ENCODE data around the gene UBE2G1. TPM values are rescaled to one million over a fixed set of nuclear protein-coding genes. Genes with fewer than 3 reads are reported as not detected.
"Not testable (repeated sequence)": the region's sequence is repeated elsewhere in the genome, so short reads cannot be mapped to it uniquely, and the experiment has no call there.

Gene UBE2G1
- total and polyA plus RNA-seq, 11 donors, result 19.4 to 125 (median 94.7) TPM

GRCh38 chr17:4262703-4263102 lies 103.8 kb downstream of the UBE2G1 start:
- H3K4me3 ChIP-seq, result peak overlapping the region; percentile 83 to 99 (median 97)
- peaks cover 0 to 27% (median 0%) of the 10 kb centered on the region in 9 donors for H3K36me3 ChIP-seq
- DNase-seq (no peak), ATAC-seq (no peak)
- intact Hi-C loops (cut with DNase I), result loop anchor here in 5 of 10 donors (5.0 to 10.0 kb wide), 5 partner anchors 35 to 102 kb away; partner anchors contain the start of gene UBE2G1 (in 1 of the 5)
- no peaks in the 10 kb centered on the region for H3K27me3 ChIP-seq
- H3K9me3 ChIP-seq, result peaks cover 0 to 22% (median 10%) of the 10 kb centered on the region in 12 donors
- H3K4me1 ChIP-seq, result peaks cover 0 to 34% (median 19%) of the 10 kb centered on the region in 12 donors
- TF ChIP-seq CTCF (IDR thresholded peaks at IDR 0.05) (no peak), POLR2A (IDR thresholded peaks at IDR 0.05) (no peak)
- WGBS, 4 donors, result 28 to 49% (median 47%) methylated on average over 5 to 8 of the region's 8 CpGs
- peak overlapping the region in 11 of 12 donors; percentile 79 to 95 (median 91) for H3K27ac ChIP-seq

GRCh38 chr17:4261452-4261851 lies 105.0 kb downstream of the UBE2G1 start:
- Histone ChIP-seq H3K4me1 (peaks cover 0 to 34% (median 19%) of the 10 kb centered on the region in 12 donors), H3K27ac (peak overlapping the region in 1 of 12 donors; percentile 90), H3K4me3 (peak overlapping the region in 1 of 12 donors; percentile 9), H3K9me3 (peaks cover 0 to 22% (median 10%) of the 10 kb centered on the region in 12 donors), H3K27me3 (no peaks in the 10 kb centered on the region), H3K36me3 (peaks cover 0 to 21% (median 0%) of the 10 kb centered on the region in 9 donors)
- ATAC-seq (no peak), DNase-seq (no peak)
- 92 to 95% (median 93%) methylated on average over 8 of the region's 8 CpGs for WGBS, 4 donors
- TF ChIP-seq POLR2A (IDR thresholded peaks at IDR 0.05) (no peak), CTCF (IDR thresholded peaks at IDR 0.05) (no peak)
- intact Hi-C loops (cut with DNase I), result loop anchor here in 5 of 10 donors (5.0 to 10.0 kb wide), 5 partner anchors 34 to 103 kb away; partner anchors contain the start of gene UBE2G1 (in 1 of the 5)

GRCh38 chr17:4258867-4259266 lies 107.6 kb downstream of the UBE2G1 start:
- Histone ChIP-seq H3K27ac (no peak overlapping the region), H3K9me3 (peaks cover 0 to 35% (median 10%) of the 10 kb centered on the region in 12 donors), H3K27me3 (no peaks in the 10 kb centered on the region), H3K36me3 (peaks cover 0 to 22% (median 0%) of the 10 kb centered on the region in 9 donors), H3K4me3 (no peak overlapping the region), H3K4me1 (peaks cover 0 to 24% (median 13%) of the 10 kb centered on the region in 12 donors)
- intact Hi-C loops (cut with DNase I), result no loop called here
- DNase-seq, result no peak
- 98 to 100% (median 98%) methylated on average over 3 of the region's 3 CpGs for WGBS, 4 donors
- ATAC-seq, result no peak
- TF ChIP-seq CTCF (IDR thresholded peaks at IDR 0.05) (no peak), POLR2A (IDR thresholded peaks at IDR 0.05) (no peak)

GRCh38 chr17:4256952-4257351 lies 109.5 kb downstream of the UBE2G1 start:
- Histone ChIP-seq H3K27ac (peak overlapping the region in 1 of 12 donors; percentile 21), H3K27me3 (no peaks in the 10 kb centered on the region), H3K4me1 (peaks cover 0 to 13% (median 2%) of the 10 kb centered on the region in 12 donors), H3K9me3 (peaks cover 0 to 35% (median 10%) of the 10 kb centered on the region in 12 donors), H3K4me3 (no peak overlapping the region), H3K36me3 (peaks cover 0 to 22% (median 0%) of the 10 kb centered on the region in 9 donors)
- 89 to 94% (median 89%) methylated on average over 2 of the region's 2 CpGs for WGBS, 4 donors
- DNase-seq (no peak), ATAC-seq (no peak)
- intact Hi-C loops (cut with DNase I), result no loop called here
- TF ChIP-seq CTCF (IDR thresholded peaks at IDR 0.05) (no peak), POLR2A (IDR thresholded peaks at IDR 0.05) (no peak)

- DNase-seq; H3K4me3 ChIP-seq; intact Hi-C loops (cut with DNase I); H3K27me3 ChIP-seq; ATAC-seq: not testable (repeated sequence)
- Histone ChIP-seq H3K9me3 (peaks cover 0 to 35% (median 10%) of the 10 kb centered on the region in 12 donors), H3K36me3 (peaks cover 0 to 22% (median 0%) of the 10 kb centered on the region in 9 donors), H3K4me1 (peaks cover 0 to 15% (median 2%) of the 10 kb centered on the region in 12 donors), H3K27ac (peak overlapping the region in 1 of 12 donors; percentile 14)
- 96 to 97% (median 97%) methylated on average over 6 of the region's 6 CpGs for WGBS, 4 donors
Measured at GRCh38 chr17:4255271-4255670, 111.2 kb downstream of the UBE2G1 start.
